ENCODE data around the gene LINC01488.

LINC01488 gene

DNA sequence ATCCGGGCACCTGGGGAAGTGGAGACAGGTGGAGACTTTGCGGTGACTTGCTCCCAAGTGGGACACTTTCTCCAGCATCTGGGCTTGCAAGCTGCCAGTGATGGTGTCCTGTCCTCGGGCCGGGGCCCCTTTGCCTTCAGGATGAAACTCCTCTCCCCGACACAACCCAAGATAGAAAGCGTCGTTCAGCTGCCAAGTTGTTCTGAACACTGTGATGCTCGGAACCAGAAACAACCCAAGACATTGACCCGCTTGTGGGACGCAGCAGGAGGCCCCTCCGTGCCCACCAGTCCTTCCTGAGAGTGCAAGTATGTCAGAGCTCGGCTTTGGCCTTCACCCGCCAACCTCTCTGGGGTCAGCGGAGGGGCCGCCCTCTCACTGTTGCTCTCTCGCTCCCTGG is 31.3 kb downstream of the LINC01488 start:
- DNase-seq, result no peak

DNA sequence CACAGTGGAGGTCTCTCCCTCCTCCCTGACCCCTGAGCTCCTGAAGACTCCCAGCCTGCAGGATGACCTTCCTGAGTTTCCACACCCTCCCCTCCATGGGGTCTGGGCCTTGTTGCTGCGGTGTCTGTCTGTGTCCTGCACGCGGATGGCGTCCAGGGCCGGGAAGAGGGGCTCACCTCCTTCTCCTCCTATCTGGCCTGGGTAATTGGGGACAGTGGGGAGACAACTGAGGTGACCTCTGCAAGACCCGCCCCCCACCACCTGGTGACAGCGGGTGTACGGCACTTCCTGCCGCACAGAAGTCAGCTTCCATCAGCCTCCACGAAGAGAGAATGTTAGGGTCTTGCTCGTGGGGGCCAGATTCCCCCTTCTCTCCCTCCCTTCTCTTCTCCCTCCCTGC is 31.7 kb downstream of the LINC01488 start:
- no peak for DNase-seq

DNA sequence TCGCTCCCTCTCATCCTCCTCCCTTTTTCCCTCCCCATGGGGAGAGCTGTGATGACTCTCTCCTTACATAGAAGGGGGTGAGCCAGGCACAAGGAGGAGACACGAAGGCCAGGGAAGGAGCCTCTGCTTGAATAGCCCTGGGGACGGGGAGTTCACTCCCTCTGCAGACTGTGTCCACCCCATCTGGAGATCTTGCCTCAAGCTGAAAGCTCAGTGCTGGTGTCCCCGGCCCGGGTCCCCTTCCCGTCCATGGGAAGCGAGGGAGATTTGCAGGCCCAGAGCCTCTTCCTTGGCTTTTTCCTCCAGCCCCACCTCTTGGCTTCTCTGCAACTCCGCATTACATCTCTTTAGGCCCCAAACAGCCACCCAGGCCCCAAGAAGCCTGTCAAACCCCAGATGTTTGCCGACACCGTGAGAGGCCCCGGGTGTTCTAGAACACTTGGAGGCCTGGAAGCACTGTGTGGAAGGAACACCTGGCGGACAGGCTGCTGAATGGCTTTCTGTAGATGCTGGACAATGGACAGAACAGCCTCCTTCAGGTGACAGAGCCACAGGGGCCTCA is 32.3 kb downstream of the LINC01488 start:
- no peak for DNase-seq

DNA sequence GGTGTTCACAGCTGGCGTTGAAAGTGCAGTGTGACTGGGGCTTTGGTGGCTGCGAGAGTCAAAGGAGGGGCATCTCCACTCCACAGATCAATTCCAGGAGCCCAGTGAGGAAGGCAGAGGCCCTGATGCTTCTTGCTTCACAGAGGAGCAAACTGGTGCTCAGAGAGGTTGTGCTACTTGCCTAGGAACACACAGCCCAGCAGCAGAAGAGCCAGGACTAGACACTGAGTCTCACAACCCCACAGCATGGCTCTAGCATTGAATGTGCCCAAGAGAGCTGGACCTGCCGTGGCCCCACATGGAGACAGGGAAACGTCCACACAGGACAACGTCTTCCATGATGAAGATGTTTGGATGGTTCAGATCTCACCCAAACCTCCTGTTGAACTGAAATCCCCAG is 33.3 kb downstream of the LINC01488 start:
- no peak for DNase-seq

DNA sequence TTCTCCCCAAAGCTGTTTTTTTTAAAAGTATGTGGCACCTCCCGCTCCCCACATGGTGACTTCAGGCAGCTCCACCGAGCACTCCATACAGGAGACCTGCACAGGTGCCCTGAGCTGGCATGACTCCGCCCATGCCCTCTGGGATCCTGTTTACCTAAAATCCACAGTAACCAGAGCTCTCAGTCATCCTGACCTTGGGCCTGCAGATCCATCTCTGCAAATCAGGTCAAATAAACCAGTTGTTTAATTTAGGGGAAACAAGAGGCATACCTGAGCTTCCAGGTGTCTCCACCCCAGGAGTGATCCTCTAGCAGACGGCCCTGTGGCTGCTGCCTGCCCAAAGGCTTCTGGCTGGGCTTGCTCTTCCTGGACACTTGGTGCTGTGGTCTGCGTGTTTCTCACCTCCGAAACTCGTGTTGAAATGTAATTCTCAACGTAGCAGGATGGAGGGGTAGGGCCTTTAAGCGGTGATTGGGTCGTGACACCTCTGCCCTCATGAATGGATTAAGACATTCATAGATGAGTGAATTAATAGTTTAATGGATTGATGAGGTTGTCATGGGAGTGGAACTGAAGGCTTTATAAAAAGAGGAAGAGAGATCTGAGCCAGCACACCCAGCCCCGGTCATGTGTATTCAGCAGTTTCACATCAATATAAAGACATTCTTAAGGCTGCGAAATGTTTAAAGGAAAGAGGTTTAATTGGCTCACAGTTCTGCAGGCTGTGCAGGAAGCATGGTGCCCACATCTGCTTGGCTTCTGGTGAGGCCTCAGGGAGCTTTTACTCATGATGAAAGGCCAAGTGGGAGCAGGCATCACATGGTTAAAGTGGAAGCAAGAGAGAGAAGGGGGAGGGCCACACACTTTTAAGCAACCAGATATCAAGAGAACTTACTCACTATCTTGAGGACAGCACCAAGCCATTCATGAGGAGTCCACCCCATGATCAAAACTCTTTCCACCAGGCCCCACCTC is 34.1 kb downstream of the LINC01488 start:
- DNase-seq, result no peak

DNA sequence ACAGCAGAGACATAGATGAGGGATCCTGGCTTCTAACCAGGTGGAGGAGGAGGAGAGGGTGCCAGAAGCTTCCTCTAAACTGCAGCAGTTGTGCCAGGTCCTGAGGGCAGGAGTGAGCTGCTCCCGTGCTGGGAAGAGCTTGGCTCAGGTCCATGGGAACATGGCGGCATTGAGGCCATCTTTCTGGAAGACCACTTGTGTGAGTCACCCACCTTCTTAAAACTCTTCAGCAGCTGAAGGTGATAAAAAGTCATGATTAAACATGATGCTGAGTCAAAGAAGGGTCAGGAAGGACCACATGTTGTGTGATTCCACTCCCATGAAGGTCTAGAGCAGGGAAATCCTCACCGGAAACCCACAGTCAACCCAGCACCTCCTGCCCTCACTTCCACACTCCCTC is 35.1 kb downstream of the LINC01488 start:
- no peak for DNase-seq

DNA sequence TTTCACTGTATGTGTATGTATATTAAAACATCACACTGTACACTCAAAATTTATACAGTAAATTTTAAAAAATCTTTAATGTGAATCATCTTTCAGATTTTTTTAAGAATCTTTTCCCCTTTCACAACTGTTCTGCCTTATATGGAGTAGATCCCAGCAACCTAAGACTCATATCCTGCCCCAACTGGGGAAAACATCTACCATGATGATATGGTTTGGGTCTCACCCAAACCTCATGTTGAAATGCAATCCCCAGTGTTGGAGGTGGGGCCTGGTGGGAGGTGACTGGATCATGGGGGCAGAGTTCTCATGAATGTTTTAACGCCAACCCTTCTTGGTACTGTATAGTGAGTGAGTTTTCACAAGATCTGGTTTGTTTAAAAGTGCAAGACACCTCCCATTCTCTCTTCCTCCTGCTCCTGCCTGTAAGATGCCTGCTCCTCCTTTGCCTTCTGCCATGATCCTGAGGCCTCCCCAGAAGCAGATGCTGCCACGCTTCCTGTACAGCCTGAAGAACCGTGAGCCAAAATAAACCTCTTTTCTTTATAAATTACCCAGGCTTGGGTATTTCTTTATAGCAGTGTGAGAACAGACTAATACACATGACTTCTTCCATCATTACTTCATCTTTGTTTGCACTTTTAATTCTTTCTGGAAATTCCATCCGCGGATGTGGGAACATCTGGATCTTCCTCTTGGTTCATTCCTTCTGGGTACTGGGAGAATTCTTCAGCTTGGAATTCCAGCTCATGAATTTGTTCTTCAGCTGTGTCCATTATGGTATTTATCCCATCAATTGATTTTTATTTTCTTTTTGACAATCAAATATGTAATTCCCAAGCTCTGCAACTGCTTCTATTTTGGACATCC is 36.9 kb downstream of the LINC01488 start:
- no peak for DNase-seq

DNA sequence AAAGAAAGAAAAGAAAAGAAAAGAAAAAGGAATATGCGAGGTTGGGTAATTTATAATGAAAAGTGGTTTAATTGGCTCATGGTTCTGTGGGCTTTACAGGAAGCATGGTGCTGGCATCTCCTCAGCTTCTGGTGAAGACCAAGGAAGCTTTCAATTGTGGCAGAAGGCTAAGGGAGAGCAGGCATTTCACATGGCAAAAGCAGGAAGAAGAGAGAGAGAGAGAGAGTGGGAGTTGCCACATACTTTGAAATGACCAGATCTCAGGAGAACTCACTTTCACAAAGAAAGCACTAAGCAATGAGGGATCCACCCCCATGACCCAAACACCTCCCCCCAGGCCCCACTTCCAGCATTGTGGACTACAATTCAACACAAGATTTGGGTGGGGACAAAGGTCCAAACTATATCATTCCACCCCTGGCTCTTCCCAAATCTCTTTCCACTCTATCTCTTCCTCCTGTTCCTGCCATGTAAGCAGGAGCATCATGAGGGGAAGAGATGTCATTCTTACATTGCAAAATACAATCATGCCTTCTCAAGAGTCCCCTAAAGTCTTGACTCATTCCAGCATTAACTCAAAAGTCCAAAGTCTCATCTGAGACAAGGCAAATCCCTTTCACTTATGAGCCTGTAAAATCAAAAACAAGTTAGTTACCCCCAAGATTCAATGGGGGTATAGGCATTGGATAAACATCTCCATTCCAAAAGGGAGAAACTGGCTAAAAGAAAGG is 38.9 kb downstream of the LINC01488 start:
- no peak for DNase-seq

DNA sequence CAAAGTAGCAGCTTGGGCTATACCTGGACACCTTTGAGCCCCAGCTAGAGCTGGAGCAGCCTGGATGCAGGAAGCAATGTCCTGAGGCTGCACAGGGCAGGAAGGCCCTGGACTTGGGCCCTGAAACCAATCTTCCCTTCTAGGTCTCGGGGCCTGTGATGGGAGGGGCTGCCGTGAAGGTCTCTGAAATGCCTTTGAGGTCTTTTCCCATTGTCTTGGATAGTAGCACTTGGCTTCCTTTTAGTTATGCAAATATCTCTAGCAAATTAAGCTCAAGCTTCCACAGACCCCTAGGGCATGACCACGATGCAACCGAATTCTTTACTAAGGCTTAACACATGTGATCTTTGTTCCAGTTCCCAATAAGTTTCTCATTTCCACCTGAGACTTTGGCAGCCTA is 40.0 kb downstream of the LINC01488 start:
- no peak for DNase-seq

DNA sequence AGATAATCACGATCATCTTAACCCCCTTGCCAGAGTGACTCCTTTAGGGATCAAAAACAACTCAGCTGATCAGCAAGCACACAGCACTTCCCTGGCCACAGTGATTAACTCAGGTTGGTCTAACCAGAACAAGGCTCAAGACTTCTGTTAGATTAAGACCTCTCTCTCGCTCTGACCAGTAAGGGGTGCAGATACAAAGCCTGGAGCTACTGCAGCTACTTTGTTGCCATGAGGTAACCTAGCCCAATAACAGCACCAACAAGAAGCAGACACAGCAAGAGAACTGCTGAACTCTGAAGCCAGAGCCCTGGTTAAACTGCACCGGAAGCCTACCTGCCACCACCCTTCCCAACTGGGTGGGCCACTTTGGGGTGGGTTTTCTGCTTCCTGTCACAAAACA is 42.0 kb downstream of the LINC01488 start:
- no peak for DNase-seq

DNA sequence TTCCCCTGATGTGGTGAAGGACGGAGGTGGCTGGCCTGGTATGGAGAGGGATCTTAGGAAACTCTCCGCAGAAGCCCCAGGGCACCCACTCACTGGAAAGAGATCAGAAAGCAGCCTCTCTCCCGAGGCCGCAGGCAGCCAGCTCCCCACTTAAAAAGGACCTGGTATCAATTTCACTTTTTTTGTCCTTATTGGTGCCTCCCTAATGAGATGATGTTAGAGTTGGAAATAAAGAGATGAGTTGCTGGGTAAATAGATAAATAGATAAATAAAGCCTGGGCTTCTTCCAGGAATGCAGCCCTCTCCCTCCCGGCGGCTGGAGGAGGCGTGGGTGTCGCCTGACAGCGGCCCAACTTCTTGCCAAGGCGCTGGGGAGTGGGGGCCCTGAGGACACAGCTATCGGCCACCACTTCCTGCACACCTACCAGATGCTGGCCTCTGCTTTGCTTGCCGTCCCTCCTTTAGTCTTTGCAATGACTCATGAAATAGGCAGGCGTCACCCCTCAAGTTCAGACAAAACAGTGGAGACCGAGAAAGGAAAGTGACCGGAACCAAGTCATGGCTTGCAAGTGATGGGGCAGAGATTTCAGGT is 42.9 kb downstream of the LINC01488 start:
- no peak for DNase-seq

DNA sequence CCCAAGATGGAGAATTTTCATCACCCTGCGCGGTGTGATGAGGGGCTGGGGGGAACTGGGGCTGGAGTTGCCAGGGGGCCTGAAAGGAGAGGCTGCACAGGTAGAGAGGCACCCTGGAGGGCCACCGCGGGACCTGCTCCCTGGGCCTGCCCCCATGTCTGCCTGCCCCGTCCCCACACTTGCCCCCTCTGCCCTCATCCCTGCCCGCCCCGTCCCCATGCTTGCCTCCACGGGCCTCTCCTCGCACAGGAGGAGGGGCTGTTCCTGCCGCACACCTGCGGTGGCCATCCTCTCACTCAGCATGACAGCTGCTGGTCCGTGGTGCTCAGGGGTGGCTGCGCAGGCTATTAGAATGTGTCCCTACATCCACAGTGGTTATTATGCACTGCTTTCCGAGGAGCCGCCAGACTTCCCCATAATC is 43.5 kb downstream of the LINC01488 start:
- no peak for DNase-seq

DNA sequence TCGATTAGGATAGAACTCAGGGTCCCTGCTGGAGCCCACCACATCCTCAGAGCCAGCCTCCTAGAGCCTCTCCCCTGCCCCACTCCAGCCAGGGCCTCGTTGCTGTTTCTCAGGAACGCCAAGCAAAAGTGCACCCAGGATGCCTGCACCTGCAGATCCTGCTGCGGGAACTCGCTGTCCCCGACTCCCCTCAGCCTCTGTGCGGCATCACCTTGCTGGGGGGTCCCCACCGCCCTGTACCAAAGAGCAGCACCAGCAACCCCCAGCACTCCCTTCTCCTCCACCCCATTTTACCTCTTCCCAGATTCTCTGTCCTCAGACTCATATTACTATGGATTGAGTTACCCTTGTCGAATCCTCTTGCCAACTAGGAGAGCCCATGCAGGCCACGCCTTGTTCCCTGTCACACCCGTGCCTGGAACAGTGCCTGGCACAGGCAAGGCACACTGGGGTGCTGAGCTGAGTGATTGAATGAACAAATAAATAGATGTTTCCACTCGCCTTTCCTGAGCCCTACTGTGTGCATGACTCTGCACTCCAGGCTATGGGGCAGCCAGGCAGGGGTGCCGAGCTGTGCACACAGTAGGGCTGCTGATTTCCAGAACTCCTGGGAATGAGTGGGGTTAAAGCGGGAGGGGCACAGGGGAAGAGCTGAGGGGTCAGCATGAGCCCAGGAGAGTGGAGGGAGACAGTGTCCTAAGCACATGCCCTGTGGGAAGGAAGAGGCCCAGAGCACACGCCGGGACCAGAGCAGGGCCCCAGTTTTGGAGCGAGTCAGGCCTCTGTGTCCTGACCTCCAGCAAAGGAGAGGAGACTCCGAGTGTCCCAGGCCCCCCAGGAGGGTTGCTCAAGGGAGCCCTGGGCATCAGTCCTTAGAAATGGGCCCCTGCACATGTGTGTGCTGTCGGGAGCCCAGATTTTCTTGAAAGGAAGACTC is 44.3 kb downstream of the LINC01488 start:
- DNase-seq, result no peak

DNA sequence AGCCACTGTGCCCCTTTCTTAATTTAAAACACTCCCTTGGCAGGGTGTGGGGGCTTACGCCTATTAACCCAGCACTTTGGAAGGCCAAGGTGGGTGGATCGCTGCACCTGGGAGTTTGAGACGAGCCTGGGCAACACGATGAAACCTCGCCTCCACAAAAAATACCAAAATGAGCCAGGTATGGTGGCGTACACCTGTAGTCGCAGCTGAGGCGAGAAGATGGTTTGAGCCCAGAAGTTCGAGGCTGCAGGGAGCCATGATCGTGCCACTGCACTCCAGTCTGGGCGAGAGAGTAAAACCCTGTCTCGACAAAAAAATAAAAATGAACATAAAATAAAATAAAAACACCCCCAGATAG is 45.0 kb downstream of the LINC01488 start:
- DNase-seq, result no peak

DNA sequence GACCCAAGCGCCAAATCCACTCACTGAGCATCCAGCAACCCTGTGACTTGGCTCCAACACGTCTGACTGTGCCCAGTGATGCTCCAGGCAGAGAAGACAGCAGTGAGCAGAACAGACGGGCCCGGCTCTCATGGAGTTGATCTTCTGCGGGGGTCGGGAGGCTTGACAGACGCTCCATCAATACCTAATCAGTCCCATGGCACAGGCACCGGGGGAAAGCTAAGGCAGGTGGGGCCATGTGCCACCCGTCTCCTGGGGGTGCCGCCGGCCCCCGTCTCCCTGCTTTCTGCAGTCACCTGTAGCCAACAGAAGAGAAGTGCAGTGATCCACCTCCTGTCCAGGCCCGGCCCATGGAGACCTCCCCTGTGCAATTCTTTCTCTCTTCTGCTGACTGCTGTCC is 47.5 kb downstream of the LINC01488 start:
- no peak for DNase-seq

DNA sequence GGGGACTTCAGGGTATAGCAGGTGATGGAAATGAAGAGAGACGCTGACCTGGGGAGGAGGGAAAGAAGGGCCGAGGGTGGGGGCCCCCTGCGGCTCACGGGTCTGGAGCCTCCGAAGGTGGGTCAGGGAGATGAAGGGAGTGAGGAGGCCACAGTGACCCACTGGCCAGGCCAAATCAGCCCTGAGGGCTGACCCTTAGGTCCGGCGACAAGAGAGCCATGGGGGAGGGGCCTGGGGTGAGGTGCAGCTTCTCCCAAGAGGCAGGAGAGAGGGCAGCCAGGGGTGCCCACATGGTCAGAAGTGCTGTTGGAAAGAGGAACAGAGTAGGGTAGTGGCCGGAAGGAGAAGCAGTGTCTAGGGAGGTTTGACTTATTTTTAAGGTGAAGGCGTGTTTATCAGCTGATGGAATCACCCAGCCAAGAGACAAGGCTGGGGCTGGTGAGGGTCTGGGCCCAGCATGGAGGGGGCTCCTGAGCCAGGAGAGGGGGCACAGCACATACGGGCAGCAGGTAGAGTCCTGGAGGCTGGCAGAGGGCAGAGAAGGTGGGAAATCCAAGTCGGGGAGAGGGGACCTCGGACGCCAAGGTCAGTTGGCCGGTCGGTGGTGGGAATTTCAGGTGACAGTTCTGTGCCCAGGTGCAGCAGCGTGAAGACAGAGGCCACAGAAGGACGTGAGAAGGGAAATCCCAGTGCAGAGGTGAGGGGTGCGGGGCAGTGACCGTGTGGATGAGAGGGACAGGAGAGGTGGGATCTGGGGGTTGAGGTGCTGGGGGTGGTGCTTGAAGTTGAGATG is 49.0 kb downstream of the LINC01488 start:
- DNase-seq, result no peak

DNA sequence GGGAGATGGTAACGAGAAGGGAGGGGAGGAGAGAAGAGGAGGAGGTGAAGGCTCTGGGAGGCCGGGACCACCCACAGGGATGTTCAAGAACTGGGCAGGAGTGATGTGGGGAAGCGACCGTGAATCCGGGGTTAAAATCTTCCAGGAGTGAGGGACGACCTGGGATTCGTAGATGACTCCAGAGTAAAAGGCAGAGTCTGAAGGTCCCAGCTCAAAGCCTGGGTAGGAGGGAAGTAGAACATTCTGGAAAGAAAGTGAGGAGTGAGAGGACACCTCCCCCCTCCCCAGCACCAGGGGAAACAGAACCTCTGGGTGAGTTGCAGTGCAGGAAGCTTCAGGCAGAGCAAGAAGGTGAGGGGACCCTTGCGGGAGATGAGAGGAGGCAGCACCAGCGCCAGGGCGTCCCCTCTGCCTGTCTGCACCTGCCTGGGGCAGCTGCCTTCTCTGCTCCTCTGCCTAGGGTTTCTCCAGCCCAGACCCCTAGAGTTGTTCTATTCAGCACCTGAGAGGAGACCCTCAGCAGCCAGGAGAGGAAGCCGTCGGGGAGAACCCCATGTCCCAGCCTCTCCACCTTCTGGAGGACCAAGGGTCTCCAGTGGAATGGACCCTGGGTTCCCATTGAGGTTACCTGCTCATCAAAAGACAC is 49.7 kb downstream of the LINC01488 start:
- no peak for DNase-seq

DNA sequence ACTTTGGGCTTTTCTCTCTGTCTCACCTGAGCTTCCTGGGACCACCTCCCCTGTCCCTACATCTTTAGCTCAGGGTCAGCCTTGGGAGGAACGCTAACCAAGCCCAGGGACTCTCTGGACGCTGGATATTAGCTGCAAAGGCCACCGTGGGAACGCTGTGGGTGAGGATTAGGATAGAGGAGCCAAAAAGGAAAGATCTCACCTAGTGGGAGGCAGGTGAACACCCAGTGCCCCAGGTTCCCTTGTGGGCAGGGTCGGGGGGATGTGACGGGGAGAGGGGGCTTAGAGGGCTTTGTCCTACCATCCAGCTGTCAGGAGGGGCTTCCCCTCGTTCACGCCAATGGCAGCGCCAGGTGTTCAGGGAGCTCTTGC is 50.2 kb downstream of the LINC01488 start:
- DNase-seq, result no peak

DNA sequence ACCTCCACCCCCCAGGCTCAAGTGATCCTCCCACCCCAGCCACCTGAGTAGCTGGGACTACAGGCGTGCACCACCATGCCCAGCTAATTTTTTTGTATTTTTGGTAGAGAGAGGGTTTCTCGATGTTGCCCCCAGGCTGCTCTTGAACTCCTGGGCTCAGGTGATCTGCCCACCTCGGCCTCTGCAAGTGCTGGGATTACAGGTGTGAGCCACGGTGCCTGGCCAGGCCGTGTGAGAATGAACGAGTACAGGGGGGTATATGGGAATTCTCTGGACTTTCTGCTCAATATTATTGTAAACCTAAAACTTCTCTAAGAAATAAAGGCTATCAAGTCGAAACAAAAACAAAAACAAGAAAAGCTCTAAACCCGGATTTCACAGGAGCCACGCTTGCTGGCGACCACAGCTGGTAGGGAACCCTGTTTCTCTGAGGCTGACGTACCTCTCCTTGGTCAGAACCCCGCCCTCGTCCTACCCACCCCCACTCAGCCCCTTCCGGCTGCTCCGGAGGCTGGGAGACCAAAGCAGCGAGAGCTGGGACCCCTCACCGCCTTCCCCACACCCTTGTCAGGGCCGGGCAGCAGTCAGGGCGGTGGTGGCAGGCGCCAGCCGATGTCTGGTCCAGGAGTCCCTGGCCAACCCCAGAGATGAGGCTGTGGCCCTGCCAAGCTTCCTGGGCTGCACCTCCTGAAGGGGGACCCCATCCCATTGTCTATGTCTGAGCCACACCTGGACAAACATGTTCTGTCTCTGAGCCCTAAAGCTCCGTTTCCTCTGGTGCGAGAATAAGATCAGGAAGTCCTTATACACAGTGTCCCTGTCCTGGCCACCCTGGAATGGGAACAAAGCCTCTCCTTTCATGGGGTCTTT is 52.1 kb downstream of the LINC01488 start:
- no peak for DNase-seq
